BJ (cell line): ENCODE measurements around the gene FTH1. TPM values are rescaled to one million over a fixed set of nuclear protein-coding genes. Genes with fewer than 3 reads are reported as not detected.

Experiments
- CTCF ChIA-PET: fragments of 350-600 bp; formaldehyde crosslinking; extraction: SDS; loops from one replicate; lab custom pipeline; 2021; ENCODE audit warnings: antibody characterized with exemption, inconsistent platforms; lab: Yijun Ruan, JAX
- POLR2A ChIA-PET: fragments of 300-600 bp; sonication (Branson Sonifier 250); formaldehyde crosslinking; extraction: SDS; loops from one replicate; lab custom pipeline; 2021; ENCODE audit warnings: antibody characterized with exemption; lab: Charles Lee
- DNase-seq: peaks from one replicate; pipeline ENCODE4 v3.0.0-alpha.2; 2011; ENCODE audit warnings: low read depth
- H3K27me3 ChIP-seq: 2 replicates; pipeline ENCODE4 v1.6.0; 2011; ENCODE audit warnings: low read length; ENCODE audit not compliant: control insufficient read depth, insufficient read depth
- H3K36me3 ChIP-seq: 2 replicates; pipeline ENCODE4 v1.5.1; 2011; ENCODE audit warnings: low read length; ENCODE audit not compliant: control insufficient read depth, insufficient read depth
- H3K4me3 ChIP-seq: 2 replicates; pipeline ENCODE4 v1.5.1; 2011; ENCODE audit warnings: low read depth, mild to moderate bottlenecking, control low read depth, low read length
- polyA plus RNA-seq: library from polyadenylated mRNA; depleted of rRNA; stranded (reverse); fragments of >200 nt; gene quantifications from 2 replicates; pipeline ENCODE4 v1.2.3, GENCODE V29; 2011
- TF ChIP-seq, protein P1 (sequence below): IDR thresholded peaks from 2 replicates; pipeline ENCODE4 v1.5.1; 2011; ENCODE audit warnings: low read depth, mild to moderate bottlenecking, control low read depth, inconsistent platforms, low read length, moderate library complexity; ENCODE audit not compliant: insufficient read depth

The FTH1 gene
- polyA plus RNA-seq, 1 experiment: 1,472 TPM

DNA sequence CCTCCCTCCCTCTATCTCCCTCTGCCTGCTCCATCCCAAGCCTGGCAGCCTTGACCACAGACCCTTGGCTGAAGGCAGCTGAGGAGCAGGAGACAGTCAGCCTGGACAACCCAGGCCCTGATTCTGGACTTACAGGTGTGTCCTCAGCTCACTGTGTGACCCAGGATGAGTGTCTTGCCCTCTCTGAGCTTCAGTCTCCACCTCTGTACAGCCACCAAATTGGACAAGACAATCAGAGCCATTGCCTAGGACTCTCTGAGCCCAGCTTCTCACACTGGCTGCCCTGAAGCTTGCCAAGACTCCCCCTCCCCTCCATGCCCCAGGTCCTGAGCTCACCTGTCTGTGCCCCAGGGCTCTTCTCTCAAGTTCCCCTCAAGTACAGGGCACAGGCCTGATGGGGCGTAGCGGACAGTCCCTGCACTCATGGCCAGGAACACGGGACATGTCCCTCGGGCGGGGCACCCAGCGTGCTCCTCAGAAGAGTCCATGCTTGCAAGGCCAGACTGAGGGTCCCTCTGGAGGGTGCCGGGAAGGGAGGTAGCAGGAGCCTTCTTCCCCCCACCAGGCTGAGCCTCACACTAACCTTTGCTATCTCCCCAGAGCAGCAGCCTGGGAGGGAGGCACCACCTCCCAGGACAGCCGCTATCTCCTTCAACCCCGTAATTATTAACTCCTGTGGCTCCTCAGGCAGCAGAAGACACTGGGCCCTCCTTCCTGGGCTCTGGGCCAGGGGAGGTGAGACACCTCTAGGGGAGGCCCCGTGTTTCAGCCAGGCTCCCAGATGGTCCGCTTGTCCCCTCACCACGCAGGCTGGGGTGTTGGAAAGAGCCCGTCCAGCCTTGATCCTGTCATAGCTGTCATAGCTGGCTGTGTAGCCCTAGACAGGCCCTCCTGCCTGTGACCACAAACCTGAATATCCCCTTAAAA, 47.5 kb downstream of the FTH1 start:
- TF ChIP-seq, protein P1, sequence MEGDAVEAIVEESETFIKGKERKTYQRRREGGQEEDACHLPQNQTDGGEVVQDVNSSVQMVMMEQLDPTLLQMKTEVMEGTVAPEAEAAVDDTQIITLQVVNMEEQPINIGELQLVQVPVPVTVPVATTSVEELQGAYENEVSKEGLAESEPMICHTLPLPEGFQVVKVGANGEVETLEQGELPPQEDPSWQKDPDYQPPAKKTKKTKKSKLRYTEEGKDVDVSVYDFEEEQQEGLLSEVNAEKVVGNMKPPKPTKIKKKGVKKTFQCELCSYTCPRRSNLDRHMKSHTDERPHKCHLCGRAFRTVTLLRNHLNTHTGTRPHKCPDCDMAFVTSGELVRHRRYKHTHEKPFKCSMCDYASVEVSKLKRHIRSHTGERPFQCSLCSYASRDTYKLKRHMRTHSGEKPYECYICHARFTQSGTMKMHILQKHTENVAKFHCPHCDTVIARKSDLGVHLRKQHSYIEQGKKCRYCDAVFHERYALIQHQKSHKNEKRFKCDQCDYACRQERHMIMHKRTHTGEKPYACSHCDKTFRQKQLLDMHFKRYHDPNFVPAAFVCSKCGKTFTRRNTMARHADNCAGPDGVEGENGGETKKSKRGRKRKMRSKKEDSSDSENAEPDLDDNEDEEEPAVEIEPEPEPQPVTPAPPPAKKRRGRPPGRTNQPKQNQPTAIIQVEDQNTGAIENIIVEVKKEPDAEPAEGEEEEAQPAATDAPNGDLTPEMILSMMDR: no peak
- Histone ChIP-seq H3K27me3 (no peaks in the 10 kb centered on the region), H3K4me3 (no peak overlapping the region), H3K36me3 (no peaks in the 10 kb centered on the region)
- ChIA-PET POLR2A (no interaction called here), CTCF (interaction anchor here (0.7 to 2.1 kb wide), 5 partner anchors 12 to 161 kb away, joined by 3 to 12 read pairs (median 3); no protein-coding TSS in a partner anchor)
- DNase-seq: no peak

DNA sequence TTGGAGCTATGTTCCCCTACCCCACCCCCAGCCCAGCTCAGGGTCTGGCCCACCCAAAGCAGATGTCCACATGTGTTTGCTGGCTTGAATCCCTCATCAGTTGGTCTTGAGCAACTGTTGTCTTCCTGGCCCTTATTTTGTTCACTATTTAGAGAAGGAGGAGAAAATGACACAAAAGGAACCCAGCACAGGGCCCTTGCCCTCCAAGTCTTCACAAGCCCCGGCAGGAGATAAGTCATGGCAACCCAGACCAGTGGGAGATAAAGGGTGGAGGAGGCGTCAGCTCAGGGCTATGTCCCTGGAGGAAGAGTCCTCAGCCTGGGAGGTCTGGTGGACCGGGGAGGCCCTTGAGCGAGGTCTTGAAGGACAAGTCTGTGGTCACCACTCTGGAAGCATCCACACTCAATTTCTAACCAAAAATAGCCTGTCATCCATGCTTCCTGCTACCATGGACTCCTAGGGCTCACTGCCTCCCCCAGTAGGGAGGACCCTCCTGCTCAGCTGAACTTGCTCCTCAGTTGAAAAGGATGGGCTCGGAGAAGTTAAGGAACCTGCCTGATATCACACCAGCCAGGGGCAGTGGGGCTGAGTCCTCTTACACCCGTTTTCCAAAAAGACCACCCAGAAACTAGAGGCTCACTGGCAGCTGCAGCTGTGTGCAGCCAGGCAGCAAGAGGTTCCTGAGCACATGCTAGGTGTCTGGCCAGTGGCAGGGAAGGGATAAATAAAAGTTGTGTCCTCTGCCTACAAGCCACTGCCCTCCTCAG, 48.3 kb downstream of the FTH1 start:
- no peaks in the 10 kb centered on the region for H3K36me3 ChIP-seq
- no peak for DNase-seq
- CTCF ChIA-PET: interaction anchor here (1.0 to 2.1 kb wide), 4 partner anchors 11 to 162 kb away, joined by 3 to 12 read pairs (median 4); no protein-coding TSS in a partner anchor

DNA sequence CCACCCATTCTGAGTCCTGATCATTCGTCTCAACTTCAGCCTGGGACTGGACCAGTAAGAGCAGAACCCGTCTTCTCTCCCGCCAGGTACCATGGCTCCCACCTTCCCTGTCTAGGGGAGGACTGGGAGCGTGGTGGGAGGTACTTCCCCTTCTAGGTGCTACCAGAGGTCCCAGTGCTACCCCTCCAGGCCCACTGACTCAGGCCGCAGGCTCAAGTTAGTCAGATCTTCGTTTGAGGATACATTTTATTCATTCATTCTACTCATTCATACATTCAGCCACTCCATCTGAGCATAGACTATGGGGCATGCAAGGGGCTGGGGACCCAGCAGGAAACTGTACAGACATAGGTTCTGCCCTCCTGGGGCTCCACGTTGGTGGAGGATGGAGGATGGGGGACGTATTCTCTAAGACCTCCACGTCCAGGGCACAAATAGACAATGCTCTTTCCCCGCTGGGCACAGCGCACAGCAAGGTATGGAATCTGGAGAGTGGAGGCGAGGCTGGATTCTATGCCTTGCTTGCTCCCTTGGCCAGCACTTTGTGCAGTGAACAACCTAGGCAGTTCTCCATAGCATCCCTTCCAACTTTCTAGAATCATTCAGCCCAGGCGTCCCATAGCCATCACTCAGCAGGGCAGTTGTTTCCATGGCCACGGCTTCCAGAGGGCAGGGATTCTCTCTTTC, 49.0 kb downstream of the FTH1 start:
- ChIA-PET POLR2A (no interaction called here), CTCF (interaction anchor here (1.7 to 2.5 kb wide), 3 partner anchors 11 to 30 kb away, joined by 6 to 12 read pairs (median 7); no protein-coding TSS in a partner anchor)
- TF ChIP-seq, protein P1: no peak
- Histone ChIP-seq H3K36me3 (no peaks in the 10 kb centered on the region), H3K27me3 (no peaks in the 10 kb centered on the region), H3K4me3 (no peak overlapping the region)
- DNase-seq: no peak

More for the DNA sequence above, 48.3 kb downstream of the FTH1 start:
- Histone ChIP-seq H3K27me3 (no peaks in the 10 kb centered on the region), H3K4me3 (no peak overlapping the region)
- TF ChIP-seq, protein P1: no peak
- POLR2A ChIA-PET: no interaction called here

- CTCF ChIA-PET: interaction anchor here (0.9 to 2.5 kb wide), 2 partner anchors 20 to 30 kb away, joined by 6 to 7 read pairs; no protein-coding TSS in a partner anchor
- TF ChIP-seq, protein P1: no peak
- DNase-seq: no peak
- peak within 1 kb of the TSS; percentile 73 for H3K4me3 ChIP-seq
- H3K36me3 ChIP-seq: no peaks in the 10 kb centered on the region
- POLR2A ChIA-PET: no interaction called here
- no peaks in the 10 kb centered on the region for H3K27me3 ChIP-seq
Measured at GRCh38 chr11:61917334-61918109, 49.9 kb downstream of the FTH1 start, which contains the start of gene RAB3IL1. TSS of gene RAB3IL1 (minus strand) at chr11:61917566. CDS start at chr11:61917367, 199 bp downstream.
